Neutrophil (primary cell): ENCODE measurements around the gene PTPRCAP.

Source experiments
- H3K27ac ChIP-seq: fragments of 200-600 bp; sonication (generic); 2 replicates; pipeline ENCODE4 v1.5.1; 2016; ENCODE audit warnings: mild to moderate bottlenecking, moderate library complexity
- H3K27me3 ChIP-seq: fragments of 200-600 bp; sonication (generic); 2 replicates; pipeline ENCODE4 v1.6.0; 2016; ENCODE audit warnings: mild to moderate bottlenecking
- H3K36me3 ChIP-seq: fragments of 200-600 bp; sonication (generic); 2 replicates; pipeline ENCODE4 v1.5.1; 2017
- H3K4me1 ChIP-seq, 2 experiments: fragments of 200-600 bp in 1 of 2; sonication (generic) in 1 of 2; 1 replicate in 1 of 2; 2 replicates in 1 of 2; pipeline versions ENCODE4 v1.5.1 to v1.6.1; 2013 to 2016; ENCODE audit warnings: low read depth in 1 of 2, low read length in 1 of 2, mild to moderate bottlenecking in 1 of 2, moderate library complexity in 1 of 2; ENCODE audit not compliant: control insufficient read depth in 1 of 2, insufficient read depth in 1 of 2
- H3K4me3 ChIP-seq, 2 experiments: fragments of 200-600 bp in 1 of 2; sonication (generic) in 1 of 2; 1 replicate in 1 of 2; 2 replicates in 1 of 2; pipeline ENCODE4 v1.5.1; 2013 to 2016; ENCODE audit warnings: low read depth in 1 of 2, low read length in 1 of 2, mild to moderate bottlenecking in 1 of 2, moderate library complexity in 1 of 2
- H3K9me3 ChIP-seq: fragments of 200-600 bp; sonication (generic); 2 replicates; pipeline ENCODE4 v1.5.1; 2016
- CTCF ChIP-seq: fragments of 200-600 bp; sonication (generic); IDR thresholded peaks from 2 replicates; pipeline ENCODE4 v1.5.1; 2016; ENCODE audit warnings: antibody characterized with exemption

PTPRCAP gene

GRCh38 chr11:67393990-67394389, 43.5 kb downstream of the PTPRCAP start:
- no peak overlapping the region for H3K27ac ChIP-seq
- H3K9me3 ChIP-seq, result no peaks in the 10 kb centered on the region
- peaks cover 43% of the 10 kb centered on the region for H3K36me3 ChIP-seq
- no peak for TF ChIP-seq CTCF
- H3K27me3 ChIP-seq, result no peaks in the 10 kb centered on the region
- H3K4me1 ChIP-seq, result peaks cover 38 to 40% of the 10 kb centered on the region in 2 experiments
- no peak overlapping the region for H3K4me3 ChIP-seq

GRCh38 chr11:67393437-67393836, 44.0 kb downstream of the PTPRCAP start:
- no peak for TF ChIP-seq CTCF
- no peaks in the 10 kb centered on the region for H3K9me3 ChIP-seq
- no peaks in the 10 kb centered on the region for H3K27me3 ChIP-seq
- no peak overlapping the region for H3K4me3 ChIP-seq
- H3K36me3 ChIP-seq, result peaks cover 38% of the 10 kb centered on the region
- H3K27ac ChIP-seq, result no peak overlapping the region
- peaks cover 36 to 38% of the 10 kb centered on the region in 2 experiments for H3K4me1 ChIP-seq

GRCh38 chr11:67392183-67392715, 45.2 kb downstream of the PTPRCAP start:
- Histone ChIP-seq H3K27ac (peak overlapping the region; percentile 80), H3K9me3 (no peaks in the 10 kb centered on the region), H3K4me3 (peak overlapping the region; percentile 82 to 96), H3K4me1 (peaks cover 30 to 31% of the 10 kb centered on the region in 2 experiments), H3K27me3 (no peaks in the 10 kb centered on the region), H3K36me3 (peaks cover 26% of the 10 kb centered on the region)
- no peak for TF ChIP-seq CTCF

GRCh38 chr11:67391304-67392182, 45.9 kb downstream of the PTPRCAP start, which contains the start of gene RAD9A:
TSS of gene RAD9A (plus strand) at chr11:67391986. CDS start at chr11:67392045, 59 bp downstream.
- no peaks in the 10 kb centered on the region for H3K9me3 ChIP-seq
- TF ChIP-seq CTCF, result no peak
- peaks cover 24 to 29% of the 10 kb centered on the region in 2 experiments for H3K4me1 ChIP-seq
- H3K4me3 ChIP-seq, result peak within 1 kb of the TSS; percentile 82 to 96
- peaks cover 4% of the 10 kb centered on the region for H3K27me3 ChIP-seq
- peaks cover 19% of the 10 kb centered on the region for H3K36me3 ChIP-seq
- peak within 1 kb of the TSS; percentile 80 for H3K27ac ChIP-seq

- H3K9me3 ChIP-seq, result no peaks in the 10 kb centered on the region
- peaks cover 13% of the 10 kb centered on the region for H3K36me3 ChIP-seq
- no peak for TF ChIP-seq CTCF
- peaks cover 21 to 28% of the 10 kb centered on the region in 2 experiments for H3K4me1 ChIP-seq
- H3K27ac ChIP-seq, result peak overlapping the region; percentile 80
- peak overlapping the region; percentile 82 to 96 for H3K4me3 ChIP-seq
- peaks cover 4% of the 10 kb centered on the region for H3K27me3 ChIP-seq
These were observed 46.6 kb downstream of the PTPRCAP start for GRCh38 chr11:67390947-67391303.
